H1 (cell line): ENCODE measurements around the gene PARP16. TPM values are rescaled to one million over a fixed set of nuclear protein-coding genes. Genes with fewer than 3 reads are reported as not detected.

Experiments
- CTCF ChIA-PET: fragments of 300-600 bp; sonication (Branson Sonifier 250); formaldehyde crosslinking; loops from one replicate; lab custom pipeline; 2021; ENCODE audit not compliant: partially characterized antibody; lab: Charles Lee
- POLR2A ChIA-PET: fragments of 300-600 bp; sonication (Branson Sonifier 250); formaldehyde crosslinking; loops from one replicate; lab custom pipeline; 2021; ENCODE audit warnings: inconsistent platforms; ENCODE audit not compliant: partially characterized antibody; lab: Charles Lee
- DNase-seq, 2 experiments: peaks; one replicate each; pipeline versions ENCODE4 v3.0.0 to v3.0.0-alpha.2; 2010 to 2022; ENCODE audit warnings: low spot score in 2 of 2, low read depth in 1 of 2, mixed read lengths in 1 of 2
- FAIRE-seq: peaks from 2 replicates; lab custom pipeline; 2011; peaks lifted over from hg19 to GRCh38; lab: Jason Lieb, UNC
- H2AFZ ChIP-seq: 2 replicates; pipeline ENCODE4 v1.8.1; 2012; ENCODE audit warnings: low read length, inconsistent platforms
- H2AK5ac ChIP-seq: 2 replicates; pipeline ENCODE4 v1.6.1; 2013; ENCODE audit warnings: low read depth, low read length
- H2BK120ac ChIP-seq: replicated peaks from 2 replicates; pipeline ENCODE3; 2013; ENCODE audit warnings: low read depth, low read length, inconsistent platforms
- H2BK12ac ChIP-seq: 2 replicates; pipeline ENCODE4 v1.6.1; 2013; ENCODE audit warnings: low read depth, low read length
- H2BK15ac ChIP-seq: 2 replicates; pipeline ENCODE4 v1.6.1; 2013; ENCODE audit warnings: low read length
- H2BK20ac ChIP-seq: 2 replicates; pipeline ENCODE4 v1.6.1; 2013; ENCODE audit warnings: low read length
- H2BK5ac ChIP-seq: 2 replicates; pipeline ENCODE4 v1.6.1; 2013; ENCODE audit warnings: low read depth, low read length
- H3K14ac ChIP-seq: 2 replicates; pipeline ENCODE4 v1.6.1; 2013; ENCODE audit warnings: inconsistent platforms; ENCODE audit not compliant: insufficient read length
- H3K18ac ChIP-seq: 2 replicates; pipeline ENCODE4 v1.6.1; 2013; ENCODE audit warnings: low read length; ENCODE audit errors: extremely low read depth
- H3K23ac ChIP-seq: 2 replicates; pipeline ENCODE4 v1.6.1; 2013; ENCODE audit warnings: inconsistent platforms; ENCODE audit not compliant: insufficient read length
- H3K23me2 ChIP-seq: 2 replicates; pipeline ENCODE4 v1.6.1; 2013; ENCODE audit warnings: low read depth, low read length
- H3K27ac ChIP-seq: 2 replicates; pipeline ENCODE4 v1.6.1; 2011; ENCODE audit warnings: low read depth, low read length, inconsistent platforms
- H3K27me3 ChIP-seq, 4 experiments: replicated peaks in 1 of 4; 1 replicate in 1 of 4; 2 replicates in 3 of 4; pipeline versions ENCODE4 v1.6.1 to v1.8.1; 2011 to 2013; ENCODE audit warnings: low read length in 3 of 4, mild to moderate bottlenecking in 3 of 4, inconsistent platforms in 2 of 4, mixed read lengths in 2 of 4, moderate library complexity in 1 of 4; ENCODE audit not compliant: control insufficient read depth in 3 of 4, insufficient read depth in 3 of 4; ENCODE audit errors: extremely low read depth in 1 of 4
- H3K36me3 ChIP-seq, 4 experiments: 2 replicates each; pipeline versions ENCODE4 v1.6.1 to v1.8.1; 2011 to 2013; ENCODE audit warnings: mild to moderate bottlenecking in 4 of 4, low read length in 3 of 4, moderate library complexity in 2 of 4, control low read depth in 1 of 4, inconsistent platforms in 1 of 4; ENCODE audit not compliant: insufficient read depth in 4 of 4, control insufficient read depth in 2 of 4
- H3K4ac ChIP-seq: replicated peaks from 2 replicates; pipeline ENCODE3; 2013; ENCODE audit warnings: low read length, low read depth, mixed read lengths, inconsistent platforms; ENCODE audit not compliant: insufficient read length
- H3K4me1 ChIP-seq, 4 experiments: replicated peaks in 1 of 4; 1 replicate in 1 of 4; 2 replicates in 3 of 4; pipeline versions ENCODE4 v1.6.1 to v1.8.1; 2011 to 2013; ENCODE audit warnings: low read length in 3 of 4, inconsistent platforms in 2 of 4, mixed read lengths in 1 of 4; ENCODE audit not compliant: insufficient read depth in 4 of 4, control insufficient read depth in 3 of 4
- H3K4me2 ChIP-seq, 2 experiments: 2 replicates each; pipeline versions ENCODE4 v1.6.1 to v1.8.1; 2011 to 2013; ENCODE audit warnings: low read depth in 2 of 2, low read length in 2 of 2, control low read depth in 1 of 2, inconsistent platforms in 1 of 2, mild to moderate bottlenecking in 1 of 2; ENCODE audit not compliant: insufficient read depth in 1 of 2
- H3K4me3 ChIP-seq, 4 experiments: fragments of 200-600, 300-600 bp in 1 of 4; sonication (generic), shearing (Covaris generic), sonication (Bioruptor Twin) in 1 of 4; 2 replicates each; pipeline versions ENCODE4 v1.5.1 to v1.8.1; 2011 to 2016; ENCODE audit warnings: low read length in 4 of 4, low read depth in 3 of 4, control low read depth in 2 of 4, inconsistent platforms in 2 of 4, mild to moderate bottlenecking in 2 of 4, mixed read lengths in 1 of 4, moderate library complexity in 1 of 4; ENCODE audit not compliant: insufficient read depth in 2 of 4; ENCODE audit errors: extremely low read depth in 1 of 4
- H3K56ac ChIP-seq: replicated peaks from 2 replicates; pipeline ENCODE3; 2013; ENCODE audit warnings: low read depth, mild to moderate bottlenecking, mixed read lengths, low read length, inconsistent platforms; ENCODE audit not compliant: insufficient read length
- H3K79me1 ChIP-seq: 2 replicates; pipeline ENCODE4 v1.6.1; 2013; ENCODE audit warnings: low read depth, low read length, control low read depth
- H3K79me2 ChIP-seq, 2 experiments: 2 replicates each; pipeline versions ENCODE4 v1.6.1 to v1.8.1; 2012 to 2013; ENCODE audit warnings: low read length in 2 of 2, mild to moderate bottlenecking in 2 of 2, inconsistent platforms in 1 of 2; ENCODE audit not compliant: insufficient read depth in 2 of 2, control insufficient read depth in 1 of 2
- H3K9ac ChIP-seq, 4 experiments: replicated peaks in 1 of 4; 1 replicate in 1 of 4; 2 replicates in 3 of 4; pipeline versions ENCODE4 v1.6.1 to v1.8.1; 2011 to 2013; ENCODE audit warnings: low read depth in 3 of 4, low read length in 3 of 4, control low read depth in 2 of 4, mild to moderate bottlenecking in 2 of 4, moderate library complexity in 2 of 4, inconsistent platforms in 1 of 4; ENCODE audit errors: extremely low read depth in 1 of 4
- H3K9me3 ChIP-seq, 2 experiments: 2 replicates each; pipeline versions ENCODE4 v1.6.1 to v1.8.1; 2012 to 2013; ENCODE audit warnings: mild to moderate bottlenecking in 2 of 2, moderate library complexity in 2 of 2, control low read depth in 1 of 2, inconsistent platforms in 1 of 2, low read depth in 1 of 2, low read length in 1 of 2, mixed read lengths in 1 of 2; ENCODE audit not compliant: insufficient read depth in 2 of 2
- H4K20me1 ChIP-seq, 2 experiments: replicated peaks in 1 of 2; 2 replicates each; pipeline versions ENCODE3 to v1.8.1; 2011 to 2013; ENCODE audit warnings: inconsistent platforms in 2 of 2, low read length in 2 of 2, mild to moderate bottlenecking in 1 of 2; ENCODE audit not compliant: insufficient read depth in 2 of 2, control insufficient read depth in 1 of 2
- H4K5ac ChIP-seq: 2 replicates; pipeline ENCODE4 v1.6.1; 2013; ENCODE audit warnings: low read length, low read depth, mixed read lengths, inconsistent platforms; ENCODE audit not compliant: insufficient read length
- H4K8ac ChIP-seq: 2 replicates; pipeline ENCODE4 v1.8.0; 2013; ENCODE audit warnings: mild to moderate bottlenecking, moderate library complexity, low read length, inconsistent platforms; ENCODE audit not compliant: insufficient read depth; ENCODE audit errors: extremely low read depth
- H4K91ac ChIP-seq: replicated peaks from 2 replicates; pipeline ENCODE3; 2013; ENCODE audit warnings: low read length, mixed read lengths, inconsistent platforms; ENCODE audit not compliant: insufficient read length
- CBX5 ChIP-seq: fragments of 300-800, 300-1000 bp; sonication (generic); IDR thresholded peaks from 2 replicates; pipeline ENCODE4 v1.7.1; 2016; ENCODE audit warnings: antibody characterized with exemption, low read length, low read depth
- MAFK ChIP-seq: IDR thresholded peaks from 2 replicates; pipeline ENCODE4 v1.6.1; 2012; ENCODE audit warnings: low read depth, mild to moderate bottlenecking, improper control_type of control experiment, low read length
- POLR2A ChIP-seq, 2 experiments: IDR thresholded peaks; 1 replicate in 1 of 2; 2 replicates in 1 of 2; pipeline ENCODE4 v1.6.1; 2011; ENCODE audit warnings: low read depth in 2 of 2, low read length in 2 of 2, mild to moderate bottlenecking in 2 of 2; ENCODE audit errors: control extremely low read depth in 1 of 2
- RNF2 ChIP-seq: fragments of 200-900, 300-1000 bp; sonication (generic); IDR thresholded peaks from 2 replicates; pipeline ENCODE4 v1.7.1; 2016; ENCODE audit warnings: borderline replicate concordance, low read depth, mild to moderate bottlenecking, antibody characterized with exemption, low read length; ENCODE audit not compliant: poor library complexity, severe bottlenecking; ENCODE audit errors: missing control alignments
- SRF ChIP-seq: IDR thresholded peaks from 2 replicates; pipeline ENCODE4 v1.6.1; 2011; ENCODE audit warnings: mild to moderate bottlenecking, low read depth, low read length, moderate library complexity
- TBP ChIP-seq: IDR thresholded peaks from 2 replicates; pipeline ENCODE4 v1.6.1; 2011; ENCODE audit warnings: low read depth, low read length, improper control_type of control experiment
- USF2 ChIP-seq: IDR thresholded peaks from 2 replicates; pipeline ENCODE4 v1.6.1; 2011; ENCODE audit warnings: low read length, improper control_type of control experiment
- WGBS, 2 experiments: shearing (Covaris generic) in 1 of 2; methylation state at CpG; one replicate each; pipeline versions ENCODE4 v1.1.6 to v1.1.7; 2013 to 2015; ENCODE audit warnings: low lambda C conversion rate in 2 of 2, mixed read lengths in 2 of 2, inconsistent platforms in 1 of 2, low coverage in 1 of 2, missing lambda C conversion rate in 1 of 2; ENCODE audit not compliant: insufficient replicate concordance in 2 of 2, insufficient coverage in 1 of 2, insufficient read length in 1 of 2; ENCODE audit errors: extremely low coverage in 1 of 2, missing lambda C conversion rate in 1 of 2; 5-methylcytosine and 5-hydroxymethylcytosine counted together
- polyA plus RNA-seq, 7 experiments: library from polyadenylated mRNA; depleted of rRNA in 3 of 7; stranded (reverse) in 5 of 7; unstranded in 2 of 7; fragments of >200 nt in 5 of 7; fragments of 200-250 nt in 2 of 7; gene quantifications; 1 replicate in 5 of 7; 2 replicates in 1 of 7; 4 replicates in 1 of 7; pipeline versions ENCODE4 v1.2.1 to v1.2.3, GENCODE V29; 2011 to 2013; ENCODE audit warnings: missing spikeins in 2 of 7, mixed read lengths in 2 of 7
- total RNA-seq: library from RNA; stranded (reverse); fragmentation: NEBNext Ultra II Directional; extraction: Animal tissue kit (Norgen Biotek cat#: 25700); gene quantifications from 2 replicates; pipeline ENCODE4 v1.2.1, GENCODE V29; 2021

PARP16 gene
- total and polyA plus RNA-seq, 2 of the 8 experiments (the other 6 are each of a cell fraction or from before 2014, with no cell fraction given), result 3.7 to 5.0 TPM

GRCh38 chr15:65258375-65259262 lies 28.1 kb downstream of the PARP16 start:
- Histone ChIP-seq H3K23me2 (no peaks in the 10 kb centered on the region), H4K91ac (no peak overlapping the region), H2AK5ac (no peak overlapping the region), H3K27ac (no peak overlapping the region), H3K9ac (no peak overlapping the region), H2BK20ac (no peak overlapping the region), H3K18ac (no peak overlapping the region), H3K79me1 (no peaks in the 10 kb centered on the region; the same call in 1 of the 2 replicates), H4K5ac (no peak overlapping the region), H2BK5ac (no peak overlapping the region), H3K36me3 (no peaks in the 10 kb centered on the region), H4K8ac (no peak overlapping the region), H3K4ac (no peak overlapping the region), H3K27me3 (no peaks in the 10 kb centered on the region), H4K20me1 (no peaks in the 10 kb centered on the region), H3K4me2 (no peak overlapping the region), H3K23ac (no peak overlapping the region), H2BK12ac (no peak overlapping the region), H3K4me1 (no peaks in the 10 kb centered on the region), H2AFZ (no peak overlapping the region), H3K79me2 (no peaks in the 10 kb centered on the region), H3K9me3 (no peaks in the 10 kb centered on the region), H3K4me3 (no peak overlapping the region), H2BK120ac (no peak overlapping the region), H3K14ac (no peak overlapping the region), H2BK15ac (no peak overlapping the region), H3K56ac (no peak overlapping the region)
- FAIRE-seq (no peak), DNase-seq (no peak)
- POLR2A ChIA-PET, result interaction anchor here (0.6 to 1.8 kb wide), 2 partner anchors 42 to 98 kb away, joined by 3 read pairs; no protein-coding TSS in a partner anchor
- TF ChIP-seq POLR2A (IDR thresholded peaks at IDR 0.05; ENCODE audit: control extremely low read depth in 1 of 2, low read depth in 2 of 2, low read length in 2 of 2) (no peak), CBX5 (no peak), TBP (no peak), RNF2 (no peak), MAFK (no peak), SRF (no peak), USF2 (no peak)
- 90% methylated on average over 5 of the region's 5 CpGs; no CpG with 5 or more reads in 1 of the 2 experiments for WGBS, 2 experiments
- CTCF ChIA-PET, result interaction anchor here (0.9 to 3.0 kb wide), 3 partner anchors 12 to 69 kb away, joined by 4 to 29 read pairs (median 4); no protein-coding TSS in a partner anchor
